Measurements from ENCODE around the gene DLL1. TPM values are rescaled to one million over a fixed set of nuclear protein-coding genes. Genes with fewer than 3 reads are reported as not detected.
A peak's percentile ranks its signal among the peaks of the same experiment; 100 is the strongest.

Gene DLL1
- total RNA-seq, 4 donors from 2014 or later, result 8.7 to 24.3 (median 19.2) TPM

DNA sequence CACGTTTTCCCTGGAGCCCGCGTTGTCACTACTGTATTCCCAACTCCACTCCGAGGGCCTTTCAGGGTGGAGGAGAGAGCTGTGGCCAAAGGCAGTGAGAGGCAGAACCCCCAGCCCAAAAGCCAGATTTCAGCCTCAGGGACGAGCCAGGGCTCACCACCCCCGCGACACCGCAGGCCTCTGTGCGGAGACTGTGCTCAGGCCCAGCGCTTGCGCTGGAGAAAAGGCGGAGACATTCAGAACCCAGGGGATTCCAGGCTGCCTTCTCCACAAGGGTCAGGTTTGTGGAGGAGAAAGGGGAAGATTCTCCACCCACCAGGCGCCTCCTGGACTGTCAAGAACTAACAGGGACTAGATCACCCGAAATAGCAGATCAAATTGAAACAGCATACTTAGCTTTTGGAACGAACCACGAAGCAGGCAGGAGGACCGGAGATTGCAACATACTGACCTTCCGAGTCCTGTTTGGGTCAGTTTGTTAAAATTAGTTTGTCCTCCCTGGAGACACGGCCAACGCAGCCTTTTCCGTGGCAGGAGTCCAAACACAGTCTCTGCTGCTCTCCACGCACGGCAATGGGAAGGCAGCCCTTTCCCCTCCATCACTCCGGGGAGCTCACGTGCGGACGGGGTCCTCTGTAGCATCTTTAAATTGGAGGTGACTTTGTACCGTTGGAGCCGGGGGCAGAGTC lies 14.4 kb downstream of the DLL1 start:
- H3K9me3 ChIP-seq, result no peaks in the 10 kb centered on the region
- no peaks in the 10 kb centered on the region for H3K27me3 ChIP-seq
- intact Hi-C loops (cut with DNase I; ENCODE audit: low total_unique reads), result no loop called here
- TF ChIP-seq, protein P1, sequence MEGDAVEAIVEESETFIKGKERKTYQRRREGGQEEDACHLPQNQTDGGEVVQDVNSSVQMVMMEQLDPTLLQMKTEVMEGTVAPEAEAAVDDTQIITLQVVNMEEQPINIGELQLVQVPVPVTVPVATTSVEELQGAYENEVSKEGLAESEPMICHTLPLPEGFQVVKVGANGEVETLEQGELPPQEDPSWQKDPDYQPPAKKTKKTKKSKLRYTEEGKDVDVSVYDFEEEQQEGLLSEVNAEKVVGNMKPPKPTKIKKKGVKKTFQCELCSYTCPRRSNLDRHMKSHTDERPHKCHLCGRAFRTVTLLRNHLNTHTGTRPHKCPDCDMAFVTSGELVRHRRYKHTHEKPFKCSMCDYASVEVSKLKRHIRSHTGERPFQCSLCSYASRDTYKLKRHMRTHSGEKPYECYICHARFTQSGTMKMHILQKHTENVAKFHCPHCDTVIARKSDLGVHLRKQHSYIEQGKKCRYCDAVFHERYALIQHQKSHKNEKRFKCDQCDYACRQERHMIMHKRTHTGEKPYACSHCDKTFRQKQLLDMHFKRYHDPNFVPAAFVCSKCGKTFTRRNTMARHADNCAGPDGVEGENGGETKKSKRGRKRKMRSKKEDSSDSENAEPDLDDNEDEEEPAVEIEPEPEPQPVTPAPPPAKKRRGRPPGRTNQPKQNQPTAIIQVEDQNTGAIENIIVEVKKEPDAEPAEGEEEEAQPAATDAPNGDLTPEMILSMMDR (IDR thresholded peaks at IDR 0.05), result no peak
- TF ChIP-seq POLR2A (IDR thresholded peaks at IDR 0.05), result no peak
- H3K4me3 ChIP-seq, result no peak overlapping the region
- H3K36me3 ChIP-seq, result no peaks in the 10 kb centered on the region
- DNase-seq, result peak; percentile 82 to 86
- H3K4me1 ChIP-seq, result peaks cover 4 to 6% of the 10 kb centered on the region in 2 donors
- peak overlapping the region; percentile 61 to 76 for H3K27ac ChIP-seq

DNA sequence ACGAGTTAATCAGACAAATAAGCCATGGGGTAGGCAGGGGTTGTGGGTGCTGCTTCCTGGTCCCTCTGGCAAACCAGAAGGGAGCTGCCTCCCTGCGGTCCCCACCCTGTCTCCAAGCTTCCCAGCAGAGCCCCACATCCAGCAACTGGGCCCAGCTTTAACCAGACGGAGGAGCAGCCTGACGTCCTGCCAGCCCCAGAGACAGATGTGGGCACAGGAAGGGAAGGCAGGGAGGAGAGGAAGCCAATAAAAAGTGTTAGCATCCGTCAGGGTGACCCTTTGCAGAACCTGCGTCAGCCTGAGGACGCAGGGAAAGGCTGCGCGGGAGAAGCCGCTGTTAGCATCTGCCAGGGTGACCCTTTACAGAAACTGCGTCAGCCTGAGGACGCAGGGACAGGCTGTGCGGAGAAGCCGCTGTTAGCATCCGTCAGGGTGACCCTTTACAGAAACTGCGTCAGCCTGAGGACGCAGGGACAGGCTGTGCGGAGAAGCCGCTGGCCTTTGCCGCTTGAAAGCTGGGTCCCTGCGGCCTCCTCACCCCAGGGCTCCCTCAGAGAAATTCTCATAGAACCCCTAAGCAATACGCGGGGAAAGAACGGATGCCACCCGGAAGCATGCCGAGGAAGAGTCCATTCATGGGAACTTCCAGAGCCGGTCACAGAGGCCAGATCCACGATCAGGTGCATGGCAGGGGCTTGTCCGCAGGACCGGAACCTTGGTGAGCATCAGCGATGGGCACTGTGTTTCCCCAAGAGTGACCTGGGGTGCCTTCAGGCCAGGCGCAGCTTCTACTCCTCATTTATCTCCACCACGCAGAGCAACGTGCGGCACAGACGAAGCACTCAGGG lies 15.9 kb downstream of the DLL1 start:
- H3K4me3 ChIP-seq, result no peak overlapping the region
- H3K36me3 ChIP-seq, result no peaks in the 10 kb centered on the region
- intact Hi-C loops (cut with DNase I; ENCODE audit: low total_unique reads), result no loop called here
- H3K27me3 ChIP-seq, result no peaks in the 10 kb centered on the region
- H3K4me1 ChIP-seq, result peaks cover 4 to 6% of the 10 kb centered on the region in 2 donors
- DNase-seq, result no peak
- H3K27ac ChIP-seq, result no peak overlapping the region
- TF ChIP-seq POLR2A (IDR thresholded peaks at IDR 0.05), result no peak
- TF ChIP-seq, protein P1 (IDR thresholded peaks at IDR 0.05), result no peak
- no peaks in the 10 kb centered on the region for H3K9me3 ChIP-seq

DNA sequence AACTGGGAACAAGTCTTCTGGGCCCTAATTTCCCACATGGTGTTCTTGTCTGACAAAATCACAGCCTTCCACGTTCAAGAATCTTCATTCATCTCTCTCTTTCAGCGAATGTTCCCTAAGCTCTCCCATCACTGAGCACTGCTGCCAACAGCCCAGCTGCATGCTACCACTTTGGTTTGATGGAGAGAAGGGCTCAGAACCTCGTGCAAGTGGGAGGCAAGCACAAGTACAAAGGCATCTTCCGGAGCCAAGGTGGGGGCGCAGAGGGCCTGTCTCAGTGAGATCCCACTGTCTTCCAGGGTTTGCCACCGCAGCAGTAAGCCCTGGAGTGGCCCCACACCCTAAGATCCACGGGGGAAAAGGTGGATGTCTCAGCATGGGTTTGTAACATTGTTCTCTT lies 17.2 kb downstream of the DLL1 start:
- Histone ChIP-seq H3K4me3 (no peak overlapping the region), H3K27me3 (no peaks in the 10 kb centered on the region), H3K4me1 (peaks cover 4 to 6% of the 10 kb centered on the region in 2 donors), H3K27ac (no peak overlapping the region), H3K36me3 (no peaks in the 10 kb centered on the region), H3K9me3 (no peaks in the 10 kb centered on the region)
- intact Hi-C loops (cut with DNase I; ENCODE audit: low total_unique reads), result no loop called here
- no peak for TF ChIP-seq POLR2A (IDR thresholded peaks at IDR 0.05)
- TF ChIP-seq, protein P1 (IDR thresholded peaks at IDR 0.05), result no peak
- no peak for DNase-seq

DNA sequence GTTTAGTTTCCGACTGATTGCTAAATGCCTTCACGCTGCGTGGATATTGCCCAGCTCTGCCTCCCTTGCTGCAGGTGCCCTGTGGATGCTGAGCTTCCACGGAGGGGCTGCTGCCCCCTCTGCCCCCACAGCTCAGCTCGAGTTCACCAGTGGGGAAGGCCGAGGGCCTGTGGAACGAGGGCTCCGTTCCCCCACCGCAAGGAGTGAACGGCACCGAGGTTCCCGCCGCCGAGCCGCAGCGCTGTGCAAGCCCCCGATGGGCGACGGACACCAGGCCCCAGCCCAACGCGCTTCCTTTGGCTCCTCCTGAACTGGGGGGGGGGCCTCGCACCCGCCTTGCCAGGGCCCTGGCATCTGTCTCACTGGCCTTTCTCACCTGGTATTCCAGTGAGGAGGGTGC lies 17.7 kb downstream of the DLL1 start:
- no peak for DNase-seq
- intact Hi-C loops (cut with DNase I; ENCODE audit: low total_unique reads), result no loop called here
- peaks cover 4 to 6% of the 10 kb centered on the region in 2 donors for H3K4me1 ChIP-seq
- H3K9me3 ChIP-seq, result no peaks in the 10 kb centered on the region
- H3K27me3 ChIP-seq, result no peaks in the 10 kb centered on the region
- H3K4me3 ChIP-seq, result no peak overlapping the region
- H3K27ac ChIP-seq, result no peak overlapping the region
- TF ChIP-seq, protein P1 (IDR thresholded peaks at IDR 0.05), result no peak
- no peak for TF ChIP-seq POLR2A (IDR thresholded peaks at IDR 0.05)
- no peaks in the 10 kb centered on the region for H3K36me3 ChIP-seq

All from uterus (tissue), 4 donors.